ENCODE results near the gene LILRA5. TPM values are rescaled to one million over a fixed set of nuclear protein-coding genes. Genes with fewer than 3 reads are reported as not detected.
A peak's percentile ranks its signal among the peaks of the same experiment; 100 is the strongest.
"Not testable (repeated sequence)": the region's sequence is repeated elsewhere in the genome, so short reads cannot be mapped to it uniquely, and the experiment has no call there.

LILRA5 gene
- total and polyA plus RNA-seq, 2 donors: 1.5 to 9.2 TPM

DNA sequence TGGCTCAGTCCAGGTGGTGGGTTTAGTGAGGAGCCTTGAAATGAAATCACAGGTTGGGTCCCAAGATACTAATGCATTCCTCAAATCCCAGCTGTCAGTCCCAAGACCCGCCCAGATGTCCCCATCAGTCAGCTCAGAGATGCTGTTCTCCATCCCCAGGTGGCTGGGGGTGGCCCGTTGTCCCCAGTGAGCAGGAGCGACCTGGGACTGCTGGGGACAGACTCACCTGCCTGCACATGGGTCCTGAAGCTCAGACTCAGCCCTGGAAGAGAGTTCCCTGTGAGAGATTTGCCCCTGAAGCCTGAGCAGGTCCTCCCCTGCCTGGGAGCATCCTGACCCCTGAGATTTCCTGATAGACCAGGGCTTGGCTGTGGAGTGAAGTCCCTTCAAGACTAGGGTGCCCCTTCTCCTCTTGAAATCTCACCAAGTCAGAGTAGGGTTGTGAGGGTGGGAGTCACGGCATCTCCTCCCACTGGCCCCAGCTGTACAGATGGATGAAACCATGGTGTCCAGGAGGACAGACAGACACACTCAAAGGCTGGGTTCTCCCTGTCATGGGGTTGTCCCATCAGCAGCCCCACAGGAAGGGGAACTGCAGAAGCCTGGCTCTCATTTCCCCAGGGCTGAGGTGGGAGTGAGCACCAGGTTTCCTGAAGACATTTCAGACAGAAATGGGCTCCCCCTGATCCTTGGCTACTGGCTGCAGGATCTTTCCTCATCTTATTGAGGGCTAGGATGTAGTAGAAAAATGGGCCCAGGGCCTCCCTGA lies 14.4 kb downstream of the LILRA5 start:
- no peaks in the 10 kb centered on the region for H3K4me1 ChIP-seq (ENCODE audit: control insufficient read depth in 2 of 2, insufficient read depth in 2 of 2, low read length in 2 of 2)
- no peak overlapping the region for H3K4me3 ChIP-seq (ENCODE audit: low read length in 2 of 2)
- H3K9me3 ChIP-seq (ENCODE audit: control insufficient read depth in 2 of 2, insufficient read depth in 1 of 2, low read length in 1 of 2): no peaks in the 10 kb centered on the region
- H3K27me3 ChIP-seq (ENCODE audit: control insufficient read depth in 2 of 2, insufficient read depth in 1 of 2, low read length in 1 of 2): peaks cover 0 to 9% of the 10 kb centered on the region in 2 donors
- no peaks in the 10 kb centered on the region for H3K36me3 ChIP-seq (ENCODE audit: control insufficient read depth in 2 of 2, insufficient read depth in 2 of 2, low read length in 1 of 2)
- WGBS: 86% methylated on average over 4 of the region's 4 CpGs
- H3K27ac ChIP-seq (ENCODE audit: low read depth in 1 of 2, low read length in 1 of 2): no peak overlapping the region
- no peak for DNase-seq (ENCODE audit: low read depth in 6 of 9, low spot score in 9 of 9)

DNA sequence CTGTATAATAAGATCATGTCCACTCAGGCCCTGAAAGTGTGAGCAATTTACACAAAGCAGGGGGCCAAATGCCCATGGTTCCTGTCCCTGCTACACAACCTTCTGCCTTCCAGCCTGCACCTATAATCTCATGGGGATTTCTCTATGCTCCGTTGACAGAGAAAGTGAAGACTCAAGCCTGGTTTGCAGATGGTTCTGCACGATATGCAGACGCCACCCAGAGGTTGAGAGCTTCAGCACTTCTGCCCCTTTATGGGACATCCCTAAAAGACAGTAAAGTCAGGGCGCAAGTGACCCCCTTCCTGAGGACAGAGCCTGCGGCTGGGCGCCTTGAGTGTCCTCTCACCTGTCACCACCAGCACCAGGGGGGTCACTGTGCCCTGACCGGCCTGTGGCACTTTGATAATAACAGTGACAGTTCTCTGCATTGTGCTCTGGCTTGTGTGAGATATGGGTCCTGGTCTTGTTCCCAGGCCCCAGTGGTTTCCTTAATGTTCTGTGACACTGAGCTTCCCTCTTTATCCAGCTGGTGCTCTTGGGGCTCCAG lies 15.1 kb downstream of the LILRA5 start:
- Histone ChIP-seq H3K4me3 (ENCODE audit: low read length in 2 of 2) (no peak overlapping the region), H3K27ac (ENCODE audit: low read depth in 1 of 2, low read length in 1 of 2) (no peak overlapping the region), H3K27me3 (ENCODE audit: control insufficient read depth in 2 of 2, insufficient read depth in 1 of 2, low read length in 1 of 2) (peaks cover 0 to 9% of the 10 kb centered on the region in 2 donors), H3K36me3 (ENCODE audit: control insufficient read depth in 2 of 2, insufficient read depth in 2 of 2, low read length in 1 of 2) (no peaks in the 10 kb centered on the region), H3K9me3 (ENCODE audit: control insufficient read depth in 2 of 2, insufficient read depth in 1 of 2, low read length in 1 of 2) (no peaks in the 10 kb centered on the region), H3K4me1 (ENCODE audit: control insufficient read depth in 2 of 2, insufficient read depth in 2 of 2, low read length in 2 of 2) (no peaks in the 10 kb centered on the region)
- DNase-seq (ENCODE audit: low read depth in 6 of 9, low spot score in 9 of 9): no peak
- 54% methylated on average over 7 of the region's 7 CpGs for WGBS

DNA sequence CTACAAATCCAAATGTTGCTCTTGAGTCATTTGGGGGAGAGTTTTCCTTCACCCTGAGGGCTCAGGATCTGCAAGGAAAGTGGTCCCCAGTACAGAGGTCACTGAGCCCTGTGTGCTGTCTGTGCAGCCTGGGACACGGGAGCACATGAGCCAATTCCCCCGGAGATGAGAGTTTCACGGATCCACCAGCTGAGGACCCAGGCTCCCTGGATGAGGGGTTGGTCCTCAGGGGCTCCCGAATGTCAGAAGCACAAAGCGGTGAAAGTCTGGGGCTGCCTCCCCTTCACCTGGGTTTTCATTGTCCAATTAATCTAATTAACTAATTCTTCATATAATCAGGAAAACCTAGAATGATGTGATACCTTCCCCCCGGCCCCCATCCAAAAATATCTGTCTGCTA lies 18.4 kb downstream of the LILRA5 start:
- no peak overlapping the region for H3K4me3 ChIP-seq (ENCODE audit: low read length in 2 of 2)
- 94% methylated on average over 6 of the region's 6 CpGs for WGBS
- H3K4me1 ChIP-seq (ENCODE audit: control insufficient read depth in 2 of 2, insufficient read depth in 2 of 2, low read length in 2 of 2): no peaks in the 10 kb centered on the region
- H3K27ac ChIP-seq (ENCODE audit: low read depth in 1 of 2, low read length in 1 of 2): no peak overlapping the region
- H3K36me3 ChIP-seq (ENCODE audit: control insufficient read depth in 2 of 2, insufficient read depth in 2 of 2, low read length in 1 of 2): no peaks in the 10 kb centered on the region
- DNase-seq (ENCODE audit: low read depth in 6 of 9, low spot score in 9 of 9): no peak
- H3K27me3 ChIP-seq (ENCODE audit: control insufficient read depth in 2 of 2, insufficient read depth in 1 of 2, low read length in 1 of 2): peaks cover 0 to 9% of the 10 kb centered on the region in 2 donors
- H3K9me3 ChIP-seq (ENCODE audit: control insufficient read depth in 2 of 2, insufficient read depth in 1 of 2, low read length in 1 of 2): no peaks in the 10 kb centered on the region

DNA sequence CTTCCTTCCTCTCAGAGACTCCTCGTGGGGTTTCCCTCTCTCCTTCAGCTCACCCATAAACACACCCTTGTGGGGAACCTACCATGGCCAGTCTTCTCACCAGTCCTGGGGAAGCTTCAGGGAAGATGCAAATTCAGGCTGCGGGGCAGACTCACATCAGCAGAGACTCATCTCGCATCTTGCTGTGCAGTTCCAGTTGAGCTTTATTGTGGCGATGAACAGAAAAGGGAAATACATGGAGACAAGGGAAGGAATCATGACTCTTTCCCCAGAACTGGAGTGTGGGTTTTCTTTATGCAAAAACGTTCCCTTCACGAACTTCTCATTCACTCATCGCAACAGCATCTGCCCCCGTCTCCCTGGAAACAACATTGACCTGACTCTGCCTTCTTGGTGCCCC lies 23.8 kb downstream of the LILRA5 start:
- 67% methylated on average over 8 of the region's 8 CpGs for WGBS
- H3K4me1 ChIP-seq (ENCODE audit: control insufficient read depth in 2 of 2, insufficient read depth in 2 of 2, low read length in 2 of 2): peaks cover 6 to 16% of the 10 kb centered on the region in 2 donors
- H3K27me3 ChIP-seq (ENCODE audit: control insufficient read depth in 2 of 2, insufficient read depth in 1 of 2, low read length in 1 of 2); DNase-seq (ENCODE audit: low read depth in 6 of 9, low spot score in 9 of 9); H3K9me3 ChIP-seq (ENCODE audit: control insufficient read depth in 2 of 2, insufficient read depth in 1 of 2, low read length in 1 of 2); H3K27ac ChIP-seq (ENCODE audit: low read depth in 1 of 2, low read length in 1 of 2); H3K36me3 ChIP-seq (ENCODE audit: control insufficient read depth in 2 of 2, insufficient read depth in 2 of 2, low read length in 1 of 2); H3K4me3 ChIP-seq (ENCODE audit: low read length in 2 of 2): not testable (repeated sequence)

DNA sequence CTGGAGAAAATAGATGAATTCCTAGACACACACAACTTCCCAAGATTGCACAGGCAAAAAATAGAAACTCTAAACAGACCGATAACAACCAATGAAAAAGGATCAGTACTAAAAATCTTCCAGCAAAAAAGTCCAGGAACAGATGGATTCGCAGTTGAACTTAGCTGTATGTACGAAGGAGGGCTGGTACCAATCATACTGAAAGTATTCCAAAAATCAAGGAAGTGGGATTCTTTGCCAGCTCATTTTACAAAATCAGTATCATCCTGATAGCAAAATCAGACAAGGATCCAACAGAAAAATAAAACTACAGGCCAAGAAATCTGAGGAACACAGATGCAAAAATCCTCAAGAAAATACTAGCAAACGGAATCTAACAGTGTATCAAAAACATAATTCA lies 25.5 kb downstream of the LILRA5 start:
- Histone ChIP-seq H3K4me3 (ENCODE audit: low read length in 2 of 2) (no peak overlapping the region), H3K9me3 (ENCODE audit: control insufficient read depth in 2 of 2, insufficient read depth in 1 of 2, low read length in 1 of 2) (peaks cover 0 to 4% of the 10 kb centered on the region in 2 donors), H3K27me3 (ENCODE audit: control insufficient read depth in 2 of 2, insufficient read depth in 1 of 2, low read length in 1 of 2) (no peaks in the 10 kb centered on the region), H3K27ac (ENCODE audit: low read depth in 1 of 2, low read length in 1 of 2) (no peak overlapping the region), H3K36me3 (ENCODE audit: control insufficient read depth in 2 of 2, insufficient read depth in 2 of 2, low read length in 1 of 2) (no peaks in the 10 kb centered on the region), H3K4me1 (ENCODE audit: control insufficient read depth in 2 of 2, insufficient read depth in 2 of 2, low read length in 2 of 2) (peaks cover 9 to 32% of the 10 kb centered on the region in 2 donors)
- 96% methylated on average over 4 of the region's 4 CpGs for WGBS
- no peak for DNase-seq (ENCODE audit: low read depth in 6 of 9, low spot score in 9 of 9)

DNA sequence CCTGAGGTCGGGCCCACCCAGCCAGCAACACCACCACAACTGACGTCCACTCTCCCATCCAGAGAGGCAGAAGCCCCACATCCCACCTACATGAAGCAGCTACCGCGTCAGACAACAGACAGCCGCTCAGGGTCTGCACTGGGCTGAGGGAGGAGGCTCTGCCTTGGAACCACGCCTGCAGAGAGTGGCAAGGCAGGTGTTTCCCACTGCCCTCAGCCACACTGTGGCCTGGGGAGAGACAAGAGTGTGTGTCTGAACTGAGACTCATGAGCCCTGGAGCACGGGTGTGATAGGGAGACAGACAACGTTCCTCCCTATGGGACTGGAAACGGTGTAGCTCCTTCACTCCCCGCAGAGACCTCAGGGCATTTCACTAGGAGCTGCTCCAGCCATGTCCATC lies 26.7 kb downstream of the LILRA5 start:
- DNase-seq (ENCODE audit: low read depth in 6 of 9, low spot score in 9 of 9); H3K4me3 ChIP-seq (ENCODE audit: low read length in 2 of 2); H3K36me3 ChIP-seq (ENCODE audit: control insufficient read depth in 2 of 2, insufficient read depth in 2 of 2, low read length in 1 of 2); H3K27ac ChIP-seq (ENCODE audit: low read depth in 1 of 2, low read length in 1 of 2); H3K9me3 ChIP-seq (ENCODE audit: control insufficient read depth in 2 of 2, insufficient read depth in 1 of 2, low read length in 1 of 2); H3K27me3 ChIP-seq (ENCODE audit: control insufficient read depth in 2 of 2, insufficient read depth in 1 of 2, low read length in 1 of 2): not testable (repeated sequence)
- 24% methylated on average over 8 of the region's 10 CpGs for WGBS
- H3K4me1 ChIP-seq (ENCODE audit: control insufficient read depth in 2 of 2, insufficient read depth in 2 of 2, low read length in 2 of 2): peaks cover 9 to 36% of the 10 kb centered on the region in 2 donors

DNA sequence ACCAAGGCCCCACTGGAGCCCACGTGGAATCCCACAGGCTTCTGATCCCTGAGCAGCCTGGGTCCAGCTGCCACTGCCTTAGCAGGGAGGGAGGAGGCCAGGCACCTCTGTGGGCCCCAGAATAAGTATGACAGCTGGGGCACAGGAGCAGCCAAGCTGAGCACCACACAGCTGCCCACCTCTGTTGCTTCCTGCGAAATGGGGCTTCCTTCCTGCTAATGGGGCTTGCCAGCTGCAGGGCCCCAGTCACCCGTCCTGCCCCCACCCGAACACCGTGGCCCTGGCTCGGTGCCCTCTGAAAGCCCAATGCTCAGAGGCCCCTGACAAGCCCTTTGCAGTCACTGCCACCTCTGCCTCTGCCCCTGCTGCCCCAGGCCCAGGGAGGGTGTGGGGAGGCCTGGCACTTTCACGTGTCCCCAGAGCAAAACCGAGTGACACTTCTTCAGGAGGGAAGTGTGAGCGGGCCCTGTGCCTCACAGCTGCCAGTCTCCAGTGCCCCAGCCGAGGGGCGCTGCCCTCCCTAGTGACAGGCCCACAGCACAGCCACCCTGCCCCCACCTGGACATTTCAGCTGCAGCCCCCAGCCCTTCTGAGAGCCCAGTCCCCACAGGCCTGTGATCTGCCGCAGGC lies 27.4 kb downstream of the LILRA5 start:
- not testable (repeated sequence) for H3K36me3 ChIP-seq (ENCODE audit: control insufficient read depth in 2 of 2, insufficient read depth in 2 of 2, low read length in 1 of 2)
- WGBS: 15% methylated on average over 11 of the region's 12 CpGs
- H3K4me1 ChIP-seq (ENCODE audit: control insufficient read depth in 2 of 2, insufficient read depth in 2 of 2, low read length in 2 of 2): peaks cover 9 to 36% of the 10 kb centered on the region in 2 donors

DNA sequence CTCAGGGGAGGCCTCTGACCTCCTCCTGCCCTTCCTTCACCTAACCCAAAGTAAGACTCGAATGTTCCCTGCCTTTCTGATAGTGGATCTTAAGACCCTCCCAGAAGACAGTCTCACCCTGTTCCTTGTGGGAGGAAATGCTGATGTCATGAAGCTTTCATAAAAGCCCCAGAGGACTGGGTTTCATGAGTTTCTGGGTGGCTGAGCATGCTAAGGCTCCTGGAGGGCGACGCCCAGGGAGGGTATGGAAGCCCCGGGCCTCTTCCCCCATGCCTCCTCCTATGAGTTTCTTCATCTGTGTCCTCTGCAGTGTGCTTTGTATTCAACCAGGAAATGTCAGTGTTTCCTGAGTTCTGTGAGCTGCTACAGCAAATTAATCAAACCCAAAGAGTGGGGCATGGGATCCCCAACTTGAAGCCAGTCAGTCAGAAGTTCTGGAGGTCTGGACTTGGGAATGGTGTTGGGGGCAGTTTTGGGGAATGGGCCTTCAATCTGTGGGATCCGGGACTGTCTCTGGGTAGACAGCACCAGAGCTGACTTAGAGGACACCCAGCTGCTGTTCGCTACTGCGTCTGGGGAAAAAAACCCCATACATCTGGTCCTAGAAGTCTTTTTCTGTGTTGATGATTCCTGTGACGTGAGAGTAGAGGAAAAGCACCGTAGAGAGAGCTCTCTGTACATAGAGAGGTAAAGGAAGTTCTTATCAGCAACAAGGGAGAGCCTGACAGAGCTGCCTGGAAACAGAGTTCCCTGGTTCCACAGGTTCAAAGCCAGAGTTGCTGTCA lies 30.1 kb downstream of the LILRA5 start:
- H3K4me3 ChIP-seq (ENCODE audit: low read length in 2 of 2): no peak overlapping the region
- peaks cover 9 to 36% of the 10 kb centered on the region in 2 donors for H3K4me1 ChIP-seq (ENCODE audit: control insufficient read depth in 2 of 2, insufficient read depth in 2 of 2, low read length in 2 of 2)
- WGBS: 31% methylated on average over 9 of the region's 9 CpGs
- H3K27me3 ChIP-seq (ENCODE audit: control insufficient read depth in 2 of 2, insufficient read depth in 1 of 2, low read length in 1 of 2): peaks cover 0 to 16% of the 10 kb centered on the region in 2 donors
- peak in 1 of 9 donors; percentile 12 for DNase-seq (ENCODE audit: low read depth in 6 of 9, low spot score in 9 of 9)
- H3K9me3 ChIP-seq (ENCODE audit: control insufficient read depth in 2 of 2, insufficient read depth in 1 of 2, low read length in 1 of 2): peaks cover 0 to 4% of the 10 kb centered on the region in 2 donors
- H3K36me3 ChIP-seq (ENCODE audit: control insufficient read depth in 2 of 2, insufficient read depth in 2 of 2, low read length in 1 of 2): no peaks in the 10 kb centered on the region
- H3K27ac ChIP-seq (ENCODE audit: low read depth in 1 of 2, low read length in 1 of 2): peak overlapping the region in 1 of 2 donors; percentile 26

More for the DNA sequence above, 27.4 kb downstream of the LILRA5 start:
- peak overlapping the region in 1 of 2 donors; percentile 25 for H3K27ac ChIP-seq (ENCODE audit: low read depth in 1 of 2, low read length in 1 of 2)
- not testable (repeated sequence) for H3K27me3 ChIP-seq (ENCODE audit: control insufficient read depth in 2 of 2, insufficient read depth in 1 of 2, low read length in 1 of 2); H3K9me3 ChIP-seq (ENCODE audit: control insufficient read depth in 2 of 2, insufficient read depth in 1 of 2, low read length in 1 of 2); H3K4me3 ChIP-seq (ENCODE audit: low read length in 2 of 2)
- peak in 1 of 9 donors; percentile 19 for DNase-seq (ENCODE audit: low read depth in 6 of 9, low spot score in 9 of 9)

DNA sequence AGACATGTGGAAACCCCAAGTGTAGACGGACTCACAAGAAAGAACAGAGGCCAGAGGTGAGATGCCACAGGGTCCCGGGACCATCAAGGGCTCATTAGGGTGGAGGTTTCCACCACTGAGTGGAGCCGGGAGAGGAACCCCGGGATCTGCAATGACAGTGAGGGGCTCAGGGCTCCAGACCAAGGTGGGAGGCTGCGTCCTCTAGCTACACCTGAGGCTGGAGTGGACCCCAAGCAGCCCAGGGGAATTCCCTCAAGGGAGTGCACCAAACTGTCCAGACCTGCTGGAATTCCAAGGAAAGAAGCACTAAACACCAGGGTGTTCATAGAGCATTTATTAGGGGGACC lies 31.3 kb downstream of the LILRA5 start:
- DNase-seq (ENCODE audit: low read depth in 6 of 9, low spot score in 9 of 9); H3K27ac ChIP-seq (ENCODE audit: low read depth in 1 of 2, low read length in 1 of 2); H3K36me3 ChIP-seq (ENCODE audit: control insufficient read depth in 2 of 2, insufficient read depth in 2 of 2, low read length in 1 of 2); H3K4me3 ChIP-seq (ENCODE audit: low read length in 2 of 2); H3K9me3 ChIP-seq (ENCODE audit: control insufficient read depth in 2 of 2, insufficient read depth in 1 of 2, low read length in 1 of 2): not testable (repeated sequence)
- 82% methylated on average over 5 of the region's 5 CpGs for WGBS
- H3K4me1 ChIP-seq (ENCODE audit: control insufficient read depth in 2 of 2, insufficient read depth in 2 of 2, low read length in 2 of 2): peaks cover 9 to 34% of the 10 kb centered on the region in 2 donors
- peaks cover 0 to 16% of the 10 kb centered on the region in 2 donors for H3K27me3 ChIP-seq (ENCODE audit: control insufficient read depth in 2 of 2, insufficient read depth in 1 of 2, low read length in 1 of 2)
